Pancreas (tissue), 10 donors: ENCODE results near the gene CHGA. TPM values are rescaled to one million over a fixed set of nuclear protein-coding genes. Genes with fewer than 3 reads are reported as not detected.

Experiments
- ATAC-seq, 4 donors: fragments of 200-7000 bp; cut with Tn5 transposase; one replicate each; pipeline versions ENCODE4 v1.8.0 to v1.9.1; 2020; ENCODE audit warnings: mild to moderate bottlenecking in 4 of 4, moderate library complexity in 4 of 4
- DNase-seq, 6 donors: peaks; one replicate each; pipeline ENCODE4 v3.0.0-alpha.2; 2020
- FAIRE-seq: peaks from 2 replicates; lab custom pipeline; 2012; peaks lifted over from hg19 to GRCh38; lab: Jason Lieb, UNC
- H3K27ac ChIP-seq, 4 donors: fragments of 200-600 bp; sonication (generic); 1 replicate in 3 of 4; 2 replicates in 1 of 4; pipeline versions ENCODE4 v1.5.0 to v1.8.0; 2020
- H3K27me3 ChIP-seq, 4 donors: fragments of 200-600 bp; one replicate each; pipeline ENCODE4 v1.8.0; 2021
- H3K36me3 ChIP-seq, 3 donors: fragments of 200-600 bp; sonication (generic) in 1 of 3; one replicate each; pipeline versions ENCODE4 v1.5.0 to v1.8.0; 2020 to 2021
- H3K4me1 ChIP-seq, 3 donors: fragments of 200-600 bp; one replicate each; pipeline ENCODE4 v1.8.0; 2021
- H3K4me3 ChIP-seq, 4 donors: fragments of 200-600 bp; sonication (generic) in 2 of 4; one replicate each; pipeline versions ENCODE4 v1.5.0 to v1.8.0; 2020 to 2021
- H3K9me3 ChIP-seq, 4 donors: fragments of 200-600 bp; one replicate each; pipeline ENCODE4 v1.8.0; 2021
- CTCF ChIP-seq, 4 donors: fragments of 200-600 bp; sonication (generic) in 3 of 4; IDR thresholded peaks; one replicate each; pipeline versions ENCODE4 v1.5.0 to v1.8.0; 2021; ENCODE audit warnings: antibody characterized with exemption in 4 of 4
- WGBS, 2 donors: extraction: QIAGEN DNeasy Blood & Tissue Kit; methylation state at CpG; one replicate each; pipeline ENCODE4 v1.1.7; 2013; 5-methylcytosine and 5-hydroxymethylcytosine counted together
- intact Hi-C, 3 donors: fragments of 100-400 bp; cut with DNase I; formaldehyde crosslinking; loops; one replicate each; pipeline versions ENCODE4 v1.11.1 to v1.14.2; 2022
- polyA plus RNA-seq, 2 donors: library from polyadenylated mRNA; stranded (reverse); fragments of 200-250 nt; gene quantifications; one replicate each; pipeline ENCODE4 v1.2.3, GENCODE V29; 2013
- total RNA-seq, 6 donors: library from RNA; stranded (reverse); fragmentation: NEBNext Ultra II Directional in 4 of 6; extraction: Animal tissue kit (Norgen Biotek cat#: 25700) in 4 of 6; gene quantifications; one replicate each; pipeline versions ENCODE4 v1.2.1 to v1.2.4, GENCODE V29; 2021 to 2023
- donor health status: healthy with polysubstance abuse.
- donor health status: DM: no; HTN: no; CAD: no; lungs with moderate emphysema.
- donor health status: DM: no; HTN: no; CAD: no.
- donor health status: control.
- donor health status: control.
- donor health status: Bipolar disorder and iron deficiency.
- donor health status: DM: yes; HTN: yes; CAD: no.
- donor health status: DM: no; HTN: no; CAD: no.
- donor health status: DM: no; HTN: no; CAD: no.
- donor health status: DM: yes; HTN: yes; CAD: no.

CHGA gene
- total and polyA plus RNA-seq, 8 donors = 30.3 to 1,505 (median 112) TPM

- H3K36me3 ChIP-seq = peaks cover 0 to 13% (median 0%) of the 10 kb centered on the region in 3 donors
- ATAC-seq = no peak
- FAIRE-seq = no peak
- H3K4me3 ChIP-seq = no peak overlapping the region
- no peak overlapping the region for H3K27ac ChIP-seq
- WGBS, 2 donors = 84% methylated on average over 18 to 19 of the region's 19 CpGs
- no peaks in the 10 kb centered on the region for H3K4me1 ChIP-seq
- H3K27me3 ChIP-seq = no peaks in the 10 kb centered on the region
- intact Hi-C loops = no loop called here
- peak in 1 of 6 donors; percentile 46 for DNase-seq
- no peaks in the 10 kb centered on the region for H3K9me3 ChIP-seq
- TF ChIP-seq CTCF (IDR thresholded peaks at IDR 0.05) = no peak
These were observed 11.5 kb downstream of the CHGA start for GRCh38 chr14:92934196-92935085.

GRCh38 chr14:92935446-92935845 is 12.5 kb downstream of the CHGA start:
- FAIRE-seq = no peak
- H3K27me3 ChIP-seq = no peaks in the 10 kb centered on the region
- H3K4me3 ChIP-seq = no peak overlapping the region
- no peak for TF ChIP-seq CTCF (IDR thresholded peaks at IDR 0.05)
- intact Hi-C loops = no loop called here
- 90 to 94% methylated on average over 11 of the region's 11 CpGs for WGBS, 2 donors
- ATAC-seq = no peak
- H3K36me3 ChIP-seq = peaks cover 0 to 13% (median 0%) of the 10 kb centered on the region in 3 donors
- DNase-seq = peak in 1 of 6 donors; percentile 68
- H3K9me3 ChIP-seq = no peaks in the 10 kb centered on the region
- H3K4me1 ChIP-seq = no peaks in the 10 kb centered on the region
- H3K27ac ChIP-seq = no peak overlapping the region

- peak in 1 of 6 donors; percentile 59 for DNase-seq
- Histone ChIP-seq H3K4me3 (no peak overlapping the region), H3K27me3 (no peaks in the 10 kb centered on the region), H3K4me1 (no peaks in the 10 kb centered on the region), H3K36me3 (peaks cover 0 to 13% (median 0%) of the 10 kb centered on the region in 3 donors), H3K27ac (no peak overlapping the region), H3K9me3 (no peaks in the 10 kb centered on the region)
- intact Hi-C loops = no loop called here
- ATAC-seq = no peak
- no peak for FAIRE-seq
- TF ChIP-seq CTCF (IDR thresholded peaks at IDR 0.05) = no peak
- WGBS, 2 donors = 73 to 78% methylated on average over 11 of the region's 11 CpGs
These were observed 13.1 kb downstream of the CHGA start for GRCh38 chr14:92936085-92936484.

GRCh38 chr14:92937051-92937937 is 14.3 kb downstream of the CHGA start:
- WGBS, 2 donors = 89 to 90% methylated on average over 16 of the region's 16 CpGs
- no peak overlapping the region for H3K27ac ChIP-seq
- no peaks in the 10 kb centered on the region for H3K9me3 ChIP-seq
- peak in 3 of 4 donors; percentile 10 to 30 (median 13) for ATAC-seq
- DNase-seq = peak in 1 of 6 donors; percentile 72
- H3K4me3 ChIP-seq = no peak overlapping the region
- intact Hi-C loops = no loop called here
- FAIRE-seq = no peak
- peaks cover 0 to 13% (median 0%) of the 10 kb centered on the region in 3 donors for H3K36me3 ChIP-seq
- no peaks in the 10 kb centered on the region for H3K4me1 ChIP-seq
- H3K27me3 ChIP-seq = no peaks in the 10 kb centered on the region
- TF ChIP-seq CTCF (IDR thresholded peaks at IDR 0.05) = no peak
